Caco-2 (cell line): Measurements from ENCODE around the gene PEX6. TPM values are rescaled to one million over a fixed set of nuclear protein-coding genes. Genes with fewer than 3 reads are reported as not detected.

Experiments
- BruUV-seq: library from RNA; stranded (reverse); fragments of 400-500 nt; replicated peaks from 2 replicates; lab custom pipeline; 2021; lab: Mats Ljungman, UMichigan
- CTCF ChIA-PET: fragments of 300-600 bp; sonication (Branson Sonifier 250); formaldehyde crosslinking; loops from one replicate; lab custom pipeline; 2022; ENCODE audit warnings: antibody characterized with exemption; lab: Charles Lee
- POLR2A ChIA-PET: fragments of 300-600 bp; sonication (Branson Sonifier 250); formaldehyde crosslinking; loops from one replicate; lab custom pipeline; 2022; ENCODE audit warnings: antibody characterized with exemption; lab: Charles Lee
- DNase-seq, 2 experiments: peaks; one replicate each; pipeline versions ENCODE4 v3.0.0 to v3.0.0-alpha.2; 2020 to 2022
- H3K27me3 ChIP-seq: replicated peaks from 2 replicates; pipeline ENCODE4 v1.6.0; 2011; ENCODE audit warnings: low read length; ENCODE audit not compliant: control insufficient read depth, insufficient read depth
- H3K36me3 ChIP-seq: 2 replicates; pipeline ENCODE4 v1.5.1; 2011; ENCODE audit warnings: low read length; ENCODE audit not compliant: control insufficient read depth, insufficient read depth
- H3K4me1 ChIP-seq: fragments of 250-450 bp; sonication (Bioruptor Pico); 2 replicates; pipeline ENCODE4 v1.5.1; 2020; ENCODE audit warnings: mild to moderate bottlenecking
- H3K4me3 ChIP-seq: 2 replicates; pipeline ENCODE4 v1.5.1; 2011; ENCODE audit warnings: low read depth, mild to moderate bottlenecking, control low read depth, low read length
- H3K9me3 ChIP-seq: fragments of 250-450 bp; sonication (Bioruptor Pico); 2 replicates; pipeline ENCODE4 v1.5.1; 2020; ENCODE audit warnings: mild to moderate bottlenecking, moderate library complexity
- H3K27ac Mint-ChIP-seq: one replicate; pipeline ENCODE4 v1.8.0; 2022; ENCODE audit warnings: mixed read lengths; ENCODE audit not compliant: unreplicated experiment
- H3K27me3 Mint-ChIP-seq: one replicate; pipeline ENCODE4 v1.8.0; 2022; ENCODE audit warnings: mixed read lengths; ENCODE audit not compliant: insufficient read depth, unreplicated experiment
- H3K36me3 Mint-ChIP-seq: one replicate; pipeline ENCODE4 v1.8.0; 2022; ENCODE audit warnings: mild to moderate bottlenecking, mixed read lengths; ENCODE audit not compliant: insufficient read depth, unreplicated experiment
- H3K4me1 Mint-ChIP-seq: one replicate; pipeline ENCODE4 v1.8.0; 2022; ENCODE audit warnings: low read depth, mixed read lengths; ENCODE audit not compliant: unreplicated experiment
- H3K4me3 Mint-ChIP-seq: one replicate; pipeline ENCODE4 v1.8.0; 2022; ENCODE audit warnings: mild to moderate bottlenecking, moderate library complexity, mixed read lengths; ENCODE audit not compliant: unreplicated experiment
- H3K9me3 Mint-ChIP-seq: one replicate; pipeline ENCODE4 v1.8.0; 2022; ENCODE audit warnings: mixed read lengths; ENCODE audit not compliant: unreplicated experiment
- intact Hi-C: fragments of 100-400 bp; cut with micrococcal nuclease; formaldehyde crosslinking; loops from one replicate; pipeline ENCODE4 v1.10.0; 2022; ENCODE audit not compliant: unreplicated experiment
- total RNA-seq: library from RNA; stranded (reverse); gene quantifications from 2 replicates; pipeline ENCODE4 v1.2.3, GENCODE V29; 2022
- TF ChIP-seq, protein P1 (sequence below), 2 experiments: fragments of 200-600 bp in 1 of 2; IDR thresholded peaks; 1 replicate in 1 of 2; 2 replicates in 1 of 2; pipeline versions ENCODE4 v1.5.1 to v1.8.0; 2011 to 2022; ENCODE audit warnings: antibody characterized with exemption in 1 of 2, control low read depth in 1 of 2, inconsistent platforms in 1 of 2, low read depth in 1 of 2, low read length in 1 of 2, mild to moderate bottlenecking in 1 of 2, moderate library complexity in 1 of 2; ENCODE audit not compliant: insufficient read depth in 1 of 2, severe bottlenecking in 1 of 2, unreplicated experiment in 1 of 2

Gene PEX6
- total RNA-seq, 1 experiment from 2014 or later = 6.9 TPM

DNA sequence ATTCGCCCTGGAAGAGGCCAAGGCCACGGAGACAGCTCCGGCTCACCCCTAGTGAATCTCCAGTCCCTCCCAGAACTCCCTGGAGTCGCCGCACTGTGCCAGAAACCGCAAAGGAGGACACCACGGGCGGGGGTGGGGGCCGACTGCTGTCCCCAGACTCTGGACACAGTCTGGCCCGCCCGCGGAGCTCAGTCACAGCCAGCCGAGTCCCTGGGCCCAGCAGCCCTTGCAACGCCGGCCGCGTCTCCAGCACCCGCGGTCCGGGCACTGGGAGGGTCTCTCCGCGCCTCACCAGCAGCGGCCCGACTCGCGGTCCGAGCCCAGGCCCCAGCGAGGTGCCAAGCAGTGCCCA, 518 bp downstream of the PEX6 start:
- Mint-ChIP-seq H3K36me3 (peaks cover 21% of the 10 kb centered on the region), H3K4me3 (peak overlapping the region; percentile 83), H3K4me1 (peaks cover 6% of the 10 kb centered on the region), H3K27ac (peak overlapping the region; percentile 76), H3K27me3 (no peaks in the 10 kb centered on the region), H3K9me3 (no peaks in the 10 kb centered on the region)
- Histone ChIP-seq H3K9me3 (no peaks in the 10 kb centered on the region), H3K4me1 (no peaks in the 10 kb centered on the region), H3K27me3 (no peaks in the 10 kb centered on the region), H3K36me3 (no peaks in the 10 kb centered on the region), H3K4me3 (peak overlapping the region; percentile 73)
- peak in 1 of 2 experiments; percentile 48 for DNase-seq
- POLR2A ChIA-PET = interaction anchor here (0.6 to 2.0 kb wide), 5 partner anchors 13 to 81 kb away, joined by 3 to 10 read pairs (median 4); partner anchors contain the start of genes CNPY3, CUL7 and KLC4
- TF ChIP-seq, protein P1, sequence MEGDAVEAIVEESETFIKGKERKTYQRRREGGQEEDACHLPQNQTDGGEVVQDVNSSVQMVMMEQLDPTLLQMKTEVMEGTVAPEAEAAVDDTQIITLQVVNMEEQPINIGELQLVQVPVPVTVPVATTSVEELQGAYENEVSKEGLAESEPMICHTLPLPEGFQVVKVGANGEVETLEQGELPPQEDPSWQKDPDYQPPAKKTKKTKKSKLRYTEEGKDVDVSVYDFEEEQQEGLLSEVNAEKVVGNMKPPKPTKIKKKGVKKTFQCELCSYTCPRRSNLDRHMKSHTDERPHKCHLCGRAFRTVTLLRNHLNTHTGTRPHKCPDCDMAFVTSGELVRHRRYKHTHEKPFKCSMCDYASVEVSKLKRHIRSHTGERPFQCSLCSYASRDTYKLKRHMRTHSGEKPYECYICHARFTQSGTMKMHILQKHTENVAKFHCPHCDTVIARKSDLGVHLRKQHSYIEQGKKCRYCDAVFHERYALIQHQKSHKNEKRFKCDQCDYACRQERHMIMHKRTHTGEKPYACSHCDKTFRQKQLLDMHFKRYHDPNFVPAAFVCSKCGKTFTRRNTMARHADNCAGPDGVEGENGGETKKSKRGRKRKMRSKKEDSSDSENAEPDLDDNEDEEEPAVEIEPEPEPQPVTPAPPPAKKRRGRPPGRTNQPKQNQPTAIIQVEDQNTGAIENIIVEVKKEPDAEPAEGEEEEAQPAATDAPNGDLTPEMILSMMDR (IDR thresholded peaks at IDR 0.05; ENCODE audit: insufficient read depth in 1 of 2, low read depth in 1 of 2, low read length in 1 of 2, severe bottlenecking in 1 of 2, unreplicated experiment in 1 of 2) = no peak
- CTCF ChIA-PET = interaction anchor here (0.9 to 1.0 kb wide), 2 partner anchors 18 to 165 kb away, joined by 4 read pairs; partner anchors contain the start of gene GNMT
- intact Hi-C loops = no loop called here
- BruUV-seq = no TSS peak

DNA sequence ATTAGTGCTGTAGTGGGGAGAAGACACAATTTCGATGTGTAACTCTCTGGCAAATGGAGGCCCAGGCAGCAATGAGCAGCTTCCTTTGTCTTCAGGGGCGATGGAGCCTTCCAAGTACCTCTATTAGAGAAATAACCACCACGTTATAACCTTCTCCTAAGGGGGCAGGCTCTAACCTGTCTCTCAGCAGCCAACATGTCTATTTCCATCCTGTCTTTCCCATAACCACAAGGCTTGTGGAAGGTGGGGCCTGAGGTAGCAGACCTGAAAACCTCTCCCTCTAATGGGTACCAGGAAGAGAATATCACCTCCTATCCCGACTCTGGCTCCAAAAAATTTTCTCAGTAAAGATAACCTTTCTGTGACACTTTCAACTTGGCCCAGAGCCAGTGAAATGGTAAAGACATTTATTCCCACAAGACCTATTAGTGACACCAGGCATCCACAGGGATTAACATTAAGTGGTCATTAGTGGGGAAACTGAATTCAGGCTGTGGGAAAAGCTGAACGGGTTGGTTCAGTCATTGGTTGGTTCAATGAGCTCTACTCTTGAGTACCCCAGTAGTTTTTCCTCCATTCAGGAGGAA, 4.0 kb downstream of the PEX6 start:
- Mint-ChIP-seq H3K9me3 (no peaks in the 10 kb centered on the region), H3K36me3 (peaks cover 27% of the 10 kb centered on the region), H3K27ac (no peak overlapping the region), H3K4me3 (no peak overlapping the region), H3K27me3 (no peaks in the 10 kb centered on the region), H3K4me1 (peaks cover 10% of the 10 kb centered on the region)
- TF ChIP-seq, protein P1 (IDR thresholded peaks at IDR 0.05; ENCODE audit: insufficient read depth in 1 of 2, low read depth in 1 of 2, low read length in 1 of 2, severe bottlenecking in 1 of 2, unreplicated experiment in 1 of 2) = no peak
- intact Hi-C loops = no loop called here
- no peaks in the 10 kb centered on the region for H3K36me3 ChIP-seq
- no peak overlapping the region for H3K4me3 ChIP-seq
- CTCF ChIA-PET = no interaction called here
- H3K9me3 ChIP-seq = no peaks in the 10 kb centered on the region
- POLR2A ChIA-PET = interaction anchor here (0.6 kb wide), 1 partner anchor 9 kb away, joined by 3 read pairs; the partner anchor contains the start of gene PPP2R5D
- no peaks in the 10 kb centered on the region for H3K27me3 ChIP-seq
- 0 out of 2 replicates have a peak, but pooled peaks cover 6% of the 10 kb centered on the region for H3K4me1 ChIP-seq
- BruUV-seq = no TSS peak
- no peak for DNase-seq

DNA sequence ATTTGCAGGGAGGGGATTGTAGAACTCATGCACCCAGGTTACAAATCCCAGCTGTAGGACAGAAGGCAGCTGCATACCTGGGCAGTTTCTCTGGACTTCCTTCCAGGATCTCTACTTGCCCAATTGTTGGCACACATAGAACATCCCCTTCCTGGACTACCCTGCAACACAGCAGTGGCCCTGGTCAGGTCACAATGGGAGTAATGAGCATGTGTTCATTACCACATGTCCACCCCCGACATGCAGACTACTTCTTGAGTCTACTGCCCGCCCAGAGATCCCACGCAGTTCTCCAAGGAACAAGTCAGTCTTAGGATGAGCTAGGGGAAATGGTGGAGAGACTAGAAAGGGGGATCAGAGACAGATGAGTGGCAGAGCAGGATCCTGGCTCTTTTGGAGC, 5.1 kb downstream of the PEX6 start:
- TF ChIP-seq, protein P1 (IDR thresholded peaks at IDR 0.05; ENCODE audit: insufficient read depth in 1 of 2, low read depth in 1 of 2, low read length in 1 of 2, severe bottlenecking in 1 of 2, unreplicated experiment in 1 of 2) = no peak
- H3K4me1 Mint-ChIP-seq = peaks cover 4% of the 10 kb centered on the region
- DNase-seq = no peak
- BruUV-seq = no TSS peak
- no peaks in the 10 kb centered on the region for H3K9me3 ChIP-seq
- no peaks in the 10 kb centered on the region for H3K27me3 Mint-ChIP-seq
- 0 out of 2 replicates have a peak, but pooled peaks cover 6% of the 10 kb centered on the region for H3K4me1 ChIP-seq
- H3K27me3 ChIP-seq = no peaks in the 10 kb centered on the region
- H3K27ac Mint-ChIP-seq = no peak overlapping the region
- no peaks in the 10 kb centered on the region for H3K36me3 ChIP-seq
- CTCF ChIA-PET = no interaction called here
- POLR2A ChIA-PET = no interaction called here
- no peak overlapping the region for H3K4me3 ChIP-seq
- H3K4me3 Mint-ChIP-seq = no peak overlapping the region
- no peaks in the 10 kb centered on the region for H3K9me3 Mint-ChIP-seq
- intact Hi-C loops = no loop called here
- peaks cover 22% of the 10 kb centered on the region for H3K36me3 Mint-ChIP-seq
